HEK293T (cell line): ENCODE results near the gene ITGB5.

Experiments used
- CTCF ChIA-PET: fragments of 350-600 bp; formaldehyde crosslinking; extraction: SDS; loops from one replicate; lab custom pipeline; 2021; ENCODE audit warnings: antibody characterized with exemption, inconsistent platforms; lab: Yijun Ruan, JAX
- POLR2A ChIA-PET: fragments of 350-600 bp; formaldehyde crosslinking; extraction: SDS; loops from one replicate; lab custom pipeline; 2020; ENCODE audit warnings: antibody characterized with exemption, inconsistent platforms; lab: Yijun Ruan, JAX
- DNase-seq: peaks from one replicate; pipeline ENCODE4 v3.0.0; 2012; ENCODE audit warnings: mixed read lengths; ENCODE audit errors: extremely low spot score
- ARNT ChIP-seq: fragments of 450-650 bp; IDR thresholded peaks from 2 replicates; pipeline ENCODE4 v1.6.1; 2017; ENCODE audit warnings: mild to moderate bottlenecking
- BHLHE40 ChIP-seq: fragments of 450-650 bp; IDR thresholded peaks from 2 replicates; pipeline ENCODE4 v1.6.1; 2016; ENCODE audit warnings: mild to moderate bottlenecking, moderate library complexity, borderline replicate concordance
- CTBP1 ChIP-seq: fragments of 450-650 bp; IDR thresholded peaks from 2 replicates; pipeline ENCODE4 v1.6.1; 2016; ENCODE audit warnings: borderline replicate concordance
- ELF4 ChIP-seq: fragments of 450-650 bp; IDR thresholded peaks from 2 replicates; pipeline ENCODE4 v1.6.1; 2017; ENCODE audit warnings: antibody characterized with exemption
- FOXA1 ChIP-seq: fragments of 450-650 bp; IDR thresholded peaks from 2 replicates; pipeline ENCODE4 v1.6.1; 2016; ENCODE audit warnings: mild to moderate bottlenecking
- FOXK2 ChIP-seq: fragments of 450-650 bp; IDR thresholded peaks from 2 replicates; pipeline ENCODE4 v1.6.1; 2016; ENCODE audit warnings: mild to moderate bottlenecking
- FOXM1 ChIP-seq: fragments of 450-650 bp; IDR thresholded peaks from 2 replicates; pipeline ENCODE4 v1.6.1; 2017; ENCODE audit warnings: mild to moderate bottlenecking, borderline replicate concordance
- HDGF ChIP-seq: fragments of 450-650 bp; IDR thresholded peaks from 2 replicates; pipeline ENCODE4 v1.6.1; 2017; ENCODE audit warnings: antibody characterized with exemption, borderline replicate concordance
- L3MBTL2 ChIP-seq: fragments of 450-650 bp; conservative IDR thresholded peaks from 2 replicates; pipeline ENCODE4 v1.6.1; 2016; ENCODE audit warnings: mild to moderate bottlenecking
- LEF1 ChIP-seq: fragments of 450-650 bp; IDR thresholded peaks from 2 replicates; pipeline ENCODE4 v1.6.1; 2017; ENCODE audit warnings: mild to moderate bottlenecking, borderline replicate concordance
- NFRKB ChIP-seq: fragments of 450-650 bp; IDR thresholded peaks from 2 replicates; pipeline ENCODE4 v1.6.1; 2016; ENCODE audit warnings: mild to moderate bottlenecking, moderate library complexity
- SP1 ChIP-seq: fragments of 450-650 bp; IDR thresholded peaks from 2 replicates; pipeline ENCODE4 v1.6.1; 2017
- SUZ12 ChIP-seq: fragments of 450-650 bp; IDR thresholded peaks from 2 replicates; pipeline ENCODE4 v1.6.1; 2016; ENCODE audit warnings: mild to moderate bottlenecking
- TARDBP ChIP-seq: fragments of 450-650 bp; IDR thresholded peaks from 2 replicates; pipeline ENCODE4 v1.6.1; 2016
- ZNF384 ChIP-seq: fragments of 450-650 bp; IDR thresholded peaks from 2 replicates; pipeline ENCODE4 v1.6.1; 2016
- TF ChIP-seq, protein P1 (sequence below): fragments of 450-650 bp; IDR thresholded peaks from 2 replicates; pipeline ENCODE4 v1.6.1; 2016

ITGB5 gene

DNA sequence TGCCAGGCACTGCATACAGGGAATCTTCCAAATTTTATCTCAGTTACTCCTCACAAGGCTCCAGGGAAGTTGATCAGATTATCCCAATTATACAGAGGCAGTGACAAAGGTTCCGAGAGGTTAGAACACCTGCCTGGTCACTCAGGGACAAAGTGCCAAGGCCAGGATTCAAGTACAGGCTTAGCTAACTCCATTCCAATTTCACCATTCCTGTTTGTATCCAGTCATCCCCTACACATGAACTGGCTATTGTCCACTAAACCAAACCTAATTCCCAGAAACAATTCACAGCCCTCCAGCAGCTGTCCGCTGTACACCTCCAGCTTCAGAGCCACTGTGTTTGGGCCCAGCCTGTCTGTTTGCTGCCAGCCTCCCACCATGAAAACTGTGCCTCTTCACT is 31.4 kb upstream of the ITGB5 start:
- TF ChIP-seq HDGF (no peak), LEF1 (no peak), L3MBTL2 (no peak), SUZ12 (no peak), NFRKB (no peak), ARNT (no peak), CTBP1 (no peak), TARDBP (no peak), ZNF384 (no peak), FOXA1 (no peak), FOXM1 (no peak), BHLHE40 (no peak), SP1 (no peak), FOXK2 (no peak), ELF4 (no peak)
- TF ChIP-seq, protein P1, sequence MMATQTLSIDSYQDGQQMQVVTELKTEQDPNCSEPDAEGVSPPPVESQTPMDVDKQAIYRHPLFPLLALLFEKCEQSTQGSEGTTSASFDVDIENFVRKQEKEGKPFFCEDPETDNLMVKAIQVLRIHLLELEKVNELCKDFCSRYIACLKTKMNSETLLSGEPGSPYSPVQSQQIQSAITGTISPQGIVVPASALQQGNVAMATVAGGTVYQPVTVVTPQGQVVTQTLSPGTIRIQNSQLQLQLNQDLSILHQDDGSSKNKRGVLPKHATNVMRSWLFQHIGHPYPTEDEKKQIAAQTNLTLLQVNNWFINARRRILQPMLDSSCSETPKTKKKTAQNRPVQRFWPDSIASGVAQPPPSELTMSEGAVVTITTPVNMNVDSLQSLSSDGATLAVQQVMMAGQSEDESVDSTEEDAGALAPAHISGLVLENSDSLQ: no peak
- DNase-seq: no peak
- ChIA-PET POLR2A (no interaction called here), CTCF (interaction anchor here (1.1 kb wide), 1 partner anchor 158 kb away, joined by 4 read pairs; no protein-coding TSS in a partner anchor)

DNA sequence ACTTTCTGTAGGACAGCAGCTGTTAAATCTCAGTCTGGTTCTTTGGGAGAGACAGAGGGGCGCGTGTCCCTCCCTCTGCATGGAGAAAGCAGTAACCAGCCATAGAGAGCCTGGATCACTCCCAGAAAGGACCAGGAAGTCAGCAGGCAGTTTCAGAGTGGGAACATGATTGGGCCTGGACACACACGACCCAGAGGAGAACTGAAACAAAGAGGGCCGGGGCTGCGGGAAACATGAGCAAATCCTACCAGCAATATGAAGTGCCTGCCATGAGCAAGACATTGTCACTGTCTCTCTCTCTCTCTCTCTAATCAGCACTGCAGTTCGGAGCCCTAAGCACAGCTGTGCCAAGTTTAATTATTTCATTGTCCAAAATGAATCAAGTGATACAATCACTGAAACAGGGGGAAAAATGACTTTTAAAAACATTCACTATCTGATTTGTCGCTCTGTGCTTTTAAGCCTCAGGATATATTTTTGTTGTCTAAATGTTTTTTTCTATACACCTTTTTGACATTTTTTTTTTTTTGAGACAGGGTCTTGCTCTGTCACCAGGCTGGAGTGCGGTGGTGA is 29.8 kb upstream of the ITGB5 start:
- no peak for DNase-seq
- ChIA-PET CTCF (no interaction called here), POLR2A (no interaction called here)
- TF ChIP-seq, protein P1: no peak
- TF ChIP-seq TARDBP (no peak), ZNF384 (no peak), FOXK2 (no peak), LEF1 (no peak), HDGF (no peak), SP1 (no peak), BHLHE40 (no peak), FOXA1 (no peak), L3MBTL2 (no peak), CTBP1 (no peak), NFRKB (no peak), SUZ12 (no peak), FOXM1 (no peak), ARNT (no peak), ELF4 (no peak)

GRCh38 chr3:124915254-124915653 is 28.1 kb upstream of the ITGB5 start:
- CTCF ChIA-PET: interaction anchor here (0.9 kb wide), 1 partner anchor 9 kb away, joined by 3 read pairs; no protein-coding TSS in a partner anchor
- TF ChIP-seq LEF1 (no peak), SP1 (no peak), FOXK2 (no peak), ARNT (no peak), CTBP1 (no peak), ZNF384 (no peak), FOXA1 (no peak), TARDBP (no peak), NFRKB (no peak), ELF4 (no peak), L3MBTL2 (no peak), HDGF (no peak), SUZ12 (no peak)
- TF ChIP-seq, protein P1: no peak
- POLR2A ChIA-PET: no interaction called here

GRCh38 chr3:124907957-124908356 is 20.8 kb upstream of the ITGB5 start:
- DNase-seq: no peak
- POLR2A ChIA-PET: no interaction called here
- CTCF ChIA-PET: no interaction called here
- no peak for TF ChIP-seq BHLHE40
- TF ChIP-seq SP1: no peak
- no peak for TF ChIP-seq ELF4
- no peak for TF ChIP-seq FOXM1
- no peak for TF ChIP-seq TARDBP
- no peak for TF ChIP-seq FOXK2
- TF ChIP-seq, protein P1: no peak
- no peak for TF ChIP-seq FOXA1
- no peak for TF ChIP-seq L3MBTL2
- no peak for TF ChIP-seq CTBP1
- TF ChIP-seq ZNF384: no peak
- TF ChIP-seq NFRKB: no peak
- no peak for TF ChIP-seq HDGF

More at GRCh38 chr3:124915254-124915653, 28.1 kb upstream of the ITGB5 start:
- DNase-seq: no peak

GRCh38 chr3:124904835-124905492 is 17.8 kb upstream of the ITGB5 start:
- CTCF ChIA-PET: no interaction called here
- DNase-seq: no peak
- TF ChIP-seq, protein P1: no peak
- no peak for TF ChIP-seq TARDBP
- no peak for TF ChIP-seq HDGF
- no peak for TF ChIP-seq SP1
- TF ChIP-seq ZNF384: no peak
- no peak for TF ChIP-seq LEF1
- no peak for TF ChIP-seq FOXA1
- TF ChIP-seq BHLHE40: no peak
- TF ChIP-seq CTBP1: no peak
- TF ChIP-seq L3MBTL2: no peak
- no peak for TF ChIP-seq ARNT
- TF ChIP-seq SUZ12: no peak
- TF ChIP-seq FOXM1: no peak
- no peak for TF ChIP-seq FOXK2
- TF ChIP-seq ELF4: no peak
- no peak for TF ChIP-seq NFRKB
- POLR2A ChIA-PET: no interaction called here
